Measurements from ENCODE around the gene NF1. TPM values are rescaled to one million over a fixed set of nuclear protein-coding genes. Genes with fewer than 3 reads are reported as not detected.

Gene NF1
- polyA plus RNA-seq, 3 donors: 1.2 to 7.4 (median 2.1) TPM

DNA sequence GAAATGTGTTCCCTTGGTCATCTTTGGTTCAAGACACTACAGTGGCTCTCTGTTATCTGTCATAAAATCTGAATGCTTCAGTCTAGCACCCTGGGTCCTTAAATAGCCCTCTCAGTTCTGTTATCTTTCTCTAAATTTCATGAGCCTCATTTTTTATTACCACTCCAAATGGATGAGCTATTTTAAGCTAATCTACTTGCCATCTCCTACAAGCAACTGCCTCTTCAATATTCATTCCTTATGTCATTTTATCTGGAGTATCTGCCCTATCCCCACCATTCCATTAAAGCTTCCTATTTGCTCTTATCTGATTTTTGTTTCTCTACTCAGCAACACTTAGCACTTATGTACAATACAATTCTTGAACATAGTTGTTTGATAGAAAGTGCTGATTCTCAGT lies 254.7 kb downstream of the NF1 start:
- H3K4me1 Mint-ChIP-seq: no peaks in the 10 kb centered on the region
- Histone ChIP-seq H3K27me3 (ENCODE audit: control insufficient read depth in 2 of 2, insufficient read depth in 2 of 2, low read length in 2 of 2) (no peaks in the 10 kb centered on the region), H4K20me1 (ENCODE audit: insufficient read depth, low read length) (no peaks in the 10 kb centered on the region), H3K4me3 (replicated peaks in 1 of 3; ENCODE audit: low read depth in 2 of 3, low read length in 3 of 3) (no peak overlapping the region), H3K9me3 (replicated peaks in 1 of 2; ENCODE audit: control insufficient read depth in 1 of 2, insufficient read depth in 1 of 2, low read length in 2 of 2) (no peaks in the 10 kb centered on the region), H2AFZ (ENCODE audit: insufficient read depth, low read depth, low read length, poor library complexity, severe bottlenecking) (no peak overlapping the region), H3K9ac (ENCODE audit: insufficient read depth, low read length, poor library complexity, severe bottlenecking) (no peak overlapping the region), H3K4me2 (replicated peaks; ENCODE audit: extremely low read depth, low read length, poor library complexity, severe bottlenecking) (no peak overlapping the region), H3K27ac (ENCODE audit: low read depth in 1 of 2, low read length in 2 of 2) (no peak overlapping the region), H3K4me1 (ENCODE audit: control insufficient read depth in 1 of 2, insufficient read depth in 2 of 2, low read length in 2 of 2) (no peaks in the 10 kb centered on the region), H3K79me2 (ENCODE audit: insufficient read depth, low read length) (no peaks in the 10 kb centered on the region), H3K36me3 (replicated peaks in 1 of 2; ENCODE audit: control insufficient read depth in 1 of 2, insufficient read depth in 2 of 2, low read length in 2 of 2) (peaks cover 2 to 37% of the 10 kb centered on the region in 2 donors)
- intact Hi-C loops (cut with micrococcal nuclease): no loop called here
- no peaks in the 10 kb centered on the region for H3K27me3 Mint-ChIP-seq (ENCODE audit: low read depth in 3 of 3)
- no peaks in the 10 kb centered on the region for H3K9me3 Mint-ChIP-seq
- H3K27ac Mint-ChIP-seq: no peak overlapping the region
- peaks cover 36% of the 10 kb centered on the region in 2 donors for H3K36me3 Mint-ChIP-seq
- DNase-seq: no peak
- no peak overlapping the region for H3K4me3 Mint-ChIP-seq
- TF ChIP-seq, protein P1, sequence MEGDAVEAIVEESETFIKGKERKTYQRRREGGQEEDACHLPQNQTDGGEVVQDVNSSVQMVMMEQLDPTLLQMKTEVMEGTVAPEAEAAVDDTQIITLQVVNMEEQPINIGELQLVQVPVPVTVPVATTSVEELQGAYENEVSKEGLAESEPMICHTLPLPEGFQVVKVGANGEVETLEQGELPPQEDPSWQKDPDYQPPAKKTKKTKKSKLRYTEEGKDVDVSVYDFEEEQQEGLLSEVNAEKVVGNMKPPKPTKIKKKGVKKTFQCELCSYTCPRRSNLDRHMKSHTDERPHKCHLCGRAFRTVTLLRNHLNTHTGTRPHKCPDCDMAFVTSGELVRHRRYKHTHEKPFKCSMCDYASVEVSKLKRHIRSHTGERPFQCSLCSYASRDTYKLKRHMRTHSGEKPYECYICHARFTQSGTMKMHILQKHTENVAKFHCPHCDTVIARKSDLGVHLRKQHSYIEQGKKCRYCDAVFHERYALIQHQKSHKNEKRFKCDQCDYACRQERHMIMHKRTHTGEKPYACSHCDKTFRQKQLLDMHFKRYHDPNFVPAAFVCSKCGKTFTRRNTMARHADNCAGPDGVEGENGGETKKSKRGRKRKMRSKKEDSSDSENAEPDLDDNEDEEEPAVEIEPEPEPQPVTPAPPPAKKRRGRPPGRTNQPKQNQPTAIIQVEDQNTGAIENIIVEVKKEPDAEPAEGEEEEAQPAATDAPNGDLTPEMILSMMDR (IDR thresholded peaks at IDR 0.05): no peak

DNA sequence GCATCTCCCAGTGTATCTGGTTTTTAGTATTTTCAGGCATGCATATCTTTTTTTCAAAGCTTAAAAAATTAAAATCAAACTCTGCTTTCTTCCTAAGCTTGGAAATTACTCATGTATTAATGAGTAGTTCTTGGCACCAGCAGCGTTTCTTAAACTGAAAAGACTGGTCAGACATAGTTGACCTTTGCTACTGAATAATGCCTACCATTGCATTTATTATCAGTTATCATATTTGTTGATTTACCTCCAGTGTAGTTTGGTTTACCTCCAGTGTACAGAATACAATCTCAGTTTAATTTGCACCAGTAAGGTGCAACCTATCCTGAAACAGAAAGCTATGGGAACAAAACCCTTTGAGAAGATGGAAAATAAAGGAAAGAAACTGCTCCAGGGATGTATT lies 261.2 kb downstream of the NF1 start:
- Mint-ChIP-seq H3K36me3 (peaks cover 49% of the 10 kb centered on the region in 2 donors), H3K4me1 (peaks cover 4% of the 10 kb centered on the region), H3K4me3 (no peak overlapping the region), H3K27me3 (ENCODE audit: low read depth in 3 of 3) (no peaks in the 10 kb centered on the region), H3K9me3 (no peaks in the 10 kb centered on the region), H3K27ac (no peak overlapping the region)
- no peaks in the 10 kb centered on the region for H3K4me1 ChIP-seq (ENCODE audit: control insufficient read depth in 1 of 2, insufficient read depth in 2 of 2, low read length in 2 of 2)
- H3K4me3 ChIP-seq (replicated peaks in 1 of 3; ENCODE audit: low read depth in 2 of 3, low read length in 3 of 3): no peak overlapping the region
- H3K9me3 ChIP-seq (replicated peaks in 1 of 2; ENCODE audit: control insufficient read depth in 1 of 2, insufficient read depth in 1 of 2, low read length in 2 of 2): no peaks in the 10 kb centered on the region
- DNase-seq: no peak
- TF ChIP-seq, protein P1 (IDR thresholded peaks at IDR 0.05): no peak
- intact Hi-C loops (cut with micrococcal nuclease): no loop called here
- H3K9ac ChIP-seq (ENCODE audit: insufficient read depth, low read length, poor library complexity, severe bottlenecking): no peak overlapping the region
- no peak overlapping the region for H3K27ac ChIP-seq (ENCODE audit: low read depth in 1 of 2, low read length in 2 of 2)
- no peaks in the 10 kb centered on the region for H3K27me3 ChIP-seq (ENCODE audit: control insufficient read depth in 2 of 2, insufficient read depth in 2 of 2, low read length in 2 of 2)
- no peaks in the 10 kb centered on the region for H3K79me2 ChIP-seq (ENCODE audit: insufficient read depth, low read length)
- peaks cover 8 to 52% of the 10 kb centered on the region in 2 donors for H3K36me3 ChIP-seq (replicated peaks in 1 of 2; ENCODE audit: control insufficient read depth in 1 of 2, insufficient read depth in 2 of 2, low read length in 2 of 2)
- no CpG with 5 or more reads among the region's 1 CpG for WGBS (ENCODE audit: insufficient coverage)
- no peak overlapping the region for H2AFZ ChIP-seq (ENCODE audit: insufficient read depth, low read depth, low read length, poor library complexity, severe bottlenecking)
- no peak overlapping the region for H3K4me2 ChIP-seq (replicated peaks; ENCODE audit: extremely low read depth, low read length, poor library complexity, severe bottlenecking)
- H4K20me1 ChIP-seq (ENCODE audit: insufficient read depth, low read length): no peaks in the 10 kb centered on the region
